GM19099 (cell line): ENCODE measurements around the gene CMYA5.

Experiments
- POLR2A ChIP-seq: IDR thresholded peaks from 3 replicates; pipeline ENCODE4 v1.6.1; 2011; ENCODE audit warnings: low read depth; ENCODE audit not compliant: insufficient read length; ENCODE audit errors: extremely low read depth

The CMYA5 gene

GRCh38 chr5:79695526-79695925 lies 5.9 kb downstream of the CMYA5 start:
- TF ChIP-seq POLR2A, result no peak

GRCh38 chr5:79697222-79698170 lies 7.9 kb downstream of the CMYA5 start:
- no peak for TF ChIP-seq POLR2A

- no peak for TF ChIP-seq POLR2A
Measured at GRCh38 chr5:79699763-79700400, 10.2 kb downstream of the CMYA5 start.

GRCh38 chr5:79702606-79703380 lies 13.2 kb downstream of the CMYA5 start:
- no peak for TF ChIP-seq POLR2A

GRCh38 chr5:79703381-79703645 lies 13.7 kb downstream of the CMYA5 start:
- TF ChIP-seq POLR2A, result no peak

GRCh38 chr5:79704553-79704952 lies 14.9 kb downstream of the CMYA5 start:
- TF ChIP-seq POLR2A, result no peak

- TF ChIP-seq POLR2A, result no peak
Measured at GRCh38 chr5:79705632-79706031, 16.0 kb downstream of the CMYA5 start.

GRCh38 chr5:79707535-79707934 lies 17.9 kb downstream of the CMYA5 start:
- no peak for TF ChIP-seq POLR2A

- TF ChIP-seq POLR2A, result no peak
Measured at GRCh38 chr5:79712741-79713140, 23.1 kb downstream of the CMYA5 start.

- TF ChIP-seq POLR2A, result no peak
Measured at GRCh38 chr5:79713727-79714126, 24.1 kb downstream of the CMYA5 start.

- no peak for TF ChIP-seq POLR2A
Measured at GRCh38 chr5:79716839-79717238, 27.2 kb downstream of the CMYA5 start.

- no peak for TF ChIP-seq POLR2A
Measured at GRCh38 chr5:79720096-79720495, 30.5 kb downstream of the CMYA5 start.

- no peak for TF ChIP-seq POLR2A
Measured at GRCh38 chr5:79727451-79728355, 38.1 kb downstream of the CMYA5 start.

GRCh38 chr5:79728396-79728795 lies 38.8 kb downstream of the CMYA5 start:
- no peak for TF ChIP-seq POLR2A

GRCh38 chr5:79729679-79730078 lies 40.0 kb downstream of the CMYA5 start:
- no peak for TF ChIP-seq POLR2A
